ENCODE data around the gene CEP112. TPM values are rescaled to one million over a fixed set of nuclear protein-coding genes. Genes with fewer than 3 reads are reported as not detected.

Gene CEP112
- total and polyA plus RNA-seq, 2 donors (not counting 3 experiments of a cell fraction or from before 2014, with no cell fraction given) = 1.5 to 25.3 TPM

DNA sequence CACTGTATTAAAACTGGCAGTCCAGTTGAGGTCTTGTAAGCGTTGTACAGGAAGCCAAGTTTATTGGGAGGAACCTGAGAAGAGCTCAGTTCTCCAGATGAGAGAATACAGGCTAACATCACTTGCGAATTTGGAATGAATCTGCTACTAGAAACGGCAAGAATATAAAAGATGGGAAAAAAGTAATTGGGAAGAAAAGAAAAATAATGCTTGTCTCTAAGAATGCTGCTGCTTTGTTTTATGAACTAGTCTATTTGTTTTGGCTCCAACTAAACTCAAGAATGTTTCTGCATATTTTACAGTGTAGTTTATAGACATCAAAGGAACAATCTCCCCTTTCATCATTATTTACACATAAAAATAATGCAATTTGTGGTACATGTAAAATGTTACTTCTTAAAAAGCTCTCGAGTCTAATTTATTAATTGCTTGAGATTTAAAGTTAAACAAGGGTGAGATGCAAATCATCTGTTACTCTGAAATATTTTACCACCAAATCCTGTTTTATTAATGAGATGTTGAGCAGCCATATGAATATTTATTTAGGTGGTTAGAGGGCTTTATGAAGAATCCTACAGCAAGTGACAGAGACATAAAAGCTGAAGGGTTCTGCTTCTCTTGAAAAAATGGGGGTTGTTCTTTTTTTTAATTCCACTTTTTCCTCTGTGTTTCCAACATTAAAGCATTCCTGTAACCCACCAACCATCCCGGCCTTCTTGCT lies 468.3 kb downstream of the CEP112 start:
- no peak overlapping the region for H2AFZ ChIP-seq (ENCODE audit: low read depth, low read length)

More for the DNA sequence above, 468.3 kb downstream of the CEP112 start:
- intact Hi-C loops (cut with micrococcal nuclease) (no loop called here), dilution Hi-C loops (cut with MboI; ENCODE audit: extremely low pct_ligation_motif_present, low sequenced_read_pairs) (no loop called here)
- Histone ChIP-seq H3K9me3 (replicated peaks; ENCODE audit: control insufficient read depth, insufficient read depth, low read length) (no peaks in the 10 kb centered on the region), H3K79me2 (ENCODE audit: control insufficient read depth, insufficient read depth, low read length) (no peaks in the 10 kb centered on the region), H4K20me1 (replicated peaks; ENCODE audit: control insufficient read depth, extremely low read depth, insufficient read depth, low read length) (no peaks in the 10 kb centered on the region), H3K4me3 (replicated peaks in 1 of 3; ENCODE audit: insufficient read depth in 1 of 3, low read depth in 1 of 3, low read length in 3 of 3) (no peak overlapping the region), H3K9ac (replicated peaks; ENCODE audit: extremely low read depth, insufficient read depth, low read length) (no peak overlapping the region), H3K27me3 (ENCODE audit: control insufficient read depth in 2 of 2, insufficient read depth in 2 of 2, low read length in 2 of 2) (no peaks in the 10 kb centered on the region), H3K4me2 (ENCODE audit: insufficient read depth, low read length) (no peak overlapping the region), H3K36me3 (ENCODE audit: control insufficient read depth in 2 of 2, extremely low read depth in 1 of 2, insufficient read depth in 2 of 2, low read length in 2 of 2) (no peaks in the 10 kb centered on the region), H3K27ac (ENCODE audit: insufficient read depth, low read depth, low read length) (no peak overlapping the region), H3K4me1 (ENCODE audit: control insufficient read depth, extremely low read depth, insufficient read depth, low read length) (no peaks in the 10 kb centered on the region), H3K9me1 (replicated peaks; ENCODE audit: control insufficient read depth, extremely low read depth, insufficient read depth, low read length) (no peaks in the 10 kb centered on the region)
- POLR2A ChIA-PET = no interaction called here
- BruUV-seq (replicated peaks) = no TSS peak
- TF ChIP-seq CTCF (IDR thresholded peaks at IDR 0.05; ENCODE audit: extremely low read depth in 1 of 2, insufficient read depth in 1 of 2, low read depth in 1 of 2, low read length in 2 of 2) (no peak), MYC (IDR thresholded peaks at IDR 0.05; ENCODE audit: low read depth, low read length) (no peak), FOS (IDR thresholded peaks at IDR 0.05; ENCODE audit: borderline replicate concordance, insufficient read depth, low read length) (no peak), EZH2 (IDR thresholded peaks at IDR 0.05; ENCODE audit: borderline replicate concordance, low read depth, low read length, severe bottlenecking) (no peak), POLR2A (IDR thresholded peaks at IDR 0.05; ENCODE audit: low read depth, low read length) (no peak), JUN (IDR thresholded peaks at IDR 0.05; ENCODE audit: borderline replicate concordance, insufficient read depth, insufficient read length, low read depth) (no peak), GATA2 (IDR thresholded peaks at IDR 0.05; ENCODE audit: insufficient read depth, insufficient read length, low read depth, low read length) (no peak), POLR2AphosphoS5 (IDR thresholded peaks at IDR 0.05; ENCODE audit: insufficient read depth, low read depth, low read length) (no peak)
- TF ChIP-seq, protein P1, sequence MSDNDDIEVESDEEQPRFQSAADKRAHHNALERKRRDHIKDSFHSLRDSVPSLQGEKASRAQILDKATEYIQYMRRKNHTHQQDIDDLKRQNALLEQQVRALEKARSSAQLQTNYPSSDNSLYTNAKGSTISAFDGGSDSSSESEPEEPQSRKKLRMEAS (IDR thresholded peaks at IDR 0.05; ENCODE audit: insufficient read depth, insufficient read length) = no peak
- FAIRE-seq = peak; percentile 26
- DNase-seq (ENCODE audit: low read depth, low spot score) = peak; percentile 46
- CTCF ChIA-PET = interaction anchor here (1.3 to 1.6 kb wide), 2 partner anchors 8 to 10 kb away, joined by 5 read pairs; no protein-coding TSS in a partner anchor

All from endothelial cell of umbilical vein (primary cell).